NCI-H748 treated with DMSO at 0.1 percent for 48 hours (cell line): ENCODE results near the gene SORBS2.

Experiments used
- DNase-seq: peaks from one replicate; lab custom pipeline; 2025; lab: John Stamatoyannopoulos, UW

The SORBS2 gene

GRCh38 chr4:185835336-185835735, 23.3 kb upstream of the SORBS2 start:
- DNase-seq: no peak

DNA sequence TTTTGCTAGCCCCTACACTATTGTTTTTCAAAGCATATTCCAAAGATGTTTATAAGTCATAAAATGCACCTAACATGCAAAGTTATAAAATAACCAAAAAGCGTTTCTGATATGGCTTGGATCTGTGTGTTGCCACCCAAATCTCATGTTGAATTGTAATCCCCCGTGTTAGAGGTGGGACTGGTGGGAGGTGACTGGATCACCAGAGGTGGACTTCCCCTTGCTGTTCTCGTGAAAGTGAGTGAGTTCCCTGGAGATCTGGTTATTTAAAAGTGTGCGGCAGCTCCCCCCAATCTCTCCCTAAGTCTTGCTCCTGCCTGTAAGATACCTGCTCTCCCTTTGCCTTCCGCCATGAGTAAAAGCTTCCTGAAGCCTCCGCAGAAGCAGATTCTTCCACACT, 22.8 kb upstream of the SORBS2 start:
- no peak for DNase-seq

DNA sequence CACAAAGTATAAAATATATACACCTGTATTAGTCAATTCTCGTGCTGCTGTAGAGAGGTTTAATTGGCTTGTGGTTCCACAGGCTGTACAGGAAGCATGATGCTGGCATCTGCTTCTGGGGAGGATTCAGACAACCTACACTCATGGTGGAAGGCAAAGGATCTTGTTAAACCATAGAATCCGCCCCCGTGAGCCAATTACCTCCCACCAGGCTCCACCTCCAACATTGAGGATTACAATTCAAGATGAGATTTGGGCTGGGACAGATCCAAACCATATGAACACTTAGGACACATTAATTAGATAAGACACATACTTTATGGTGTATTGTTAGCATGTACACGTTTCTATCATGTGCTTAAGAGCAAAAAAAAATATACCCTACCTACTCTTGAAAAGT, 22.1 kb upstream of the SORBS2 start:
- DNase-seq: no peak

- DNase-seq: no peak
Observed at GRCh38 chr4:185833055-185833598, 21.1 kb upstream of the SORBS2 start.

- no peak for DNase-seq
Observed at GRCh38 chr4:185831125-185831815, 19.3 kb upstream of the SORBS2 start.

DNA sequence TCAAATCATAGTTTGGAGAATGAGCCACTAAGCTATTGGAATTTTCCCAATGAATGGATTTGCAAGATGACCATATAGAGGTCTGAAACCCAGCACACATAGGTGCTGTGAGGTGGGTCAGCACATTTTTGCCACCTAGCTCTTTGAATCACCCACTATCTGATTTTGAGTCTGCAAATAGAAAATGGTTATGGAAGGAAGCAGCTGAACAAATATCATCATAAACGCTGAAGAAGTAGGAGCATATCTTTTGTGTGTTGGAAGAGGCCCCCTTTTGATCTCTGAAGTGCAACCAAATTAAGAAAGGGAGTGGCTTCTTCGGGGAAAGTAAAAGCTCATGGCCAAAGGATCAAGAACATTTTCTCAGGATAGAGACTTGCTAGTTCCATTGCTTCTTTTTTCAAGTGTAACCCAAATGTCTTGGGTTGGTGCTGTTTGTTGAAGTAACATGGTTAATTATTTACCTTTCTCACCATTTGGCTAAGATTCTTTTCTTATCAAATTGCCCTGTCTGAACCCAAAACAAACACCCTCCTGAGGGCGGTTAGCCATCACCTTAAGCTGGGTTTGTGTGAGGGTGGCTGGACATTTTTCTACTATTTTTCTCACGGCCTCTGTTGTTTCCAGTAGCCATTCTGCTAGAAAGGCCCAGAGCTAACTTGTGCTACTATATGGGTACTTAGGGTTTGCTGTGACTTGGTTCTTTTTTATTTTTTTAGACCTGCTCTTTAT, 18.4 kb upstream of the SORBS2 start:
- DNase-seq: no peak

DNA sequence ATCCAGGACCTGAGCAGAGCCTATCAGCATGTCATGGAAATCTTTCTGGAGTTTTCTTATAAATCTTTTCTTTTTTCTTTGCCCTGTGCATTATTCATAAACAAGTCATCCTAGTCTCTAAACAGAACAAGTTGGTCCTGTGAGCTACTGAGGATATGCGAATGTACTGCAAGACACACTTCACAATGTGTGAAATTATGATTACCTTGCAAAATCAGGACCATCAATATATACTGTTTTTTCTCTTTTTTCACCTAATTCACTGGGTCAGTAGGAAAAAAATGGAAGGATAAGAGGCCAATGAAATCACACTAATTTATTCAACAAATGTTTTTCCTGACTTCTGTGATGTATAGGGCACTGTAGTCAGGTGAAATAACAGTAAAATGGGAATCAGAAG, 14.4 kb upstream of the SORBS2 start:
- DNase-seq: no peak

GRCh38 chr4:185825737-185826136, 13.7 kb upstream of the SORBS2 start:
- no peak for DNase-seq

DNA sequence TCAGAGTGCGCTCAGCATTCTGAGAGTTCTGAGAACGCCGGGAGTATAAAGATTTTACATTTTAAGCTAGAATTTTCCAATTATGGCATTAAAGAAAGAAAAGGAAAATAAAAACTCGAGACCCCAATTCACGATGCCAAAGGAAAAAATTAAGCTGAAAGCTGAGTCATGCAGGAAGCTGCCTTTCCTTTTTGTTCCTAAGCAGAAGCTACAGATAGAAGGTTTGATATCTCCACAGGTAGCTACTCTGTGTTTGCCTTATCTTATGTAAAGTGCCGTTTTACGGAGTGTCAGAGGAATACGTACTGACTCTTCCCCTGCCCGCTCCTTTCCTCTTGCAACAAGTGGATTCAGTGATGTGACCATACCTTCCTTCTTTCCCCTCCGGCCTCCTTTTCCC, 10.8 kb upstream of the SORBS2 start:
- no peak for DNase-seq

GRCh38 chr4:185821029-185821419, 9.0 kb upstream of the SORBS2 start:
- DNase-seq: no peak

GRCh38 chr4:185820146-185821028, 8.4 kb upstream of the SORBS2 start:
- DNase-seq: no peak

DNA sequence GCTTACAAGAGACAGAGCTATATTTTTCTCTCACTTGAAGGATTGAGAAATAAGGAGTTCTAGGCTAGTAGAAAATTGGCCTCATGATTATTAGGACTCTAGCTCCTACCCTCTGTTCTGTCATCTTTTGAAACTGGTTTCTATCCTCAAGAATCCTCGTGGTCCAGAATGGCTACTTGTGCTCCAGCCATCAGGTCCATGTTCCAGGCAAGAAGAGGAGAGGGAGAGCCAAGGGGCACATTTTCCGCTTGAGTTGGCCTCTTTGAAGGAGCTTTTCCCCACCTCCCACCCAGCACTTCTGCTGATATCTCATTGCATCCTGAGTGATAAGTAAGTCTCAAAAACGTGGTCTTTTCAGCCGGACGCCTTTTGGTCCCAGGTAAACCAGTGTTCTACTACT, 7.2 kb upstream of the SORBS2 start:
- no peak for DNase-seq

DNA sequence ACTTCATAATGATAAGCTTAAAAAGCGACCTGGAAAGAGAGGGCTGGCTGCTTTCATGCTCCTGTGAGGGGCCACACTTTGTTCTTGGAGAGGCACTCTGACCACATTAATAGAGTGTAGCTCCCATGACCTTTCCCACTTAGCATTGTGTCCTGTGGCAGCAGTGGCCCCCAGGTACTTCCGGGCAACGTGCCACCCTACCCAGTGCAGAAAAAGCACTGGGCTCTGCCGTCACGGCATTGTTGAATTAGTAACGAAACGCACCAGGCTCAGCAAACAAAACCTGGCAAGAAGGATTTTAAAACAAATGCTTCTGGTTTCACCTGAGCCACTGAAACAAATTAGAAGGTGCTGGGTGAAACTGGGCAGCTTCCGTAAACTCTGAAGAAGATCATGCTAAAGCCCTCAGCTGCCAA, 5.4 kb upstream of the SORBS2 start:
- DNase-seq: peak; percentile 8

DNA sequence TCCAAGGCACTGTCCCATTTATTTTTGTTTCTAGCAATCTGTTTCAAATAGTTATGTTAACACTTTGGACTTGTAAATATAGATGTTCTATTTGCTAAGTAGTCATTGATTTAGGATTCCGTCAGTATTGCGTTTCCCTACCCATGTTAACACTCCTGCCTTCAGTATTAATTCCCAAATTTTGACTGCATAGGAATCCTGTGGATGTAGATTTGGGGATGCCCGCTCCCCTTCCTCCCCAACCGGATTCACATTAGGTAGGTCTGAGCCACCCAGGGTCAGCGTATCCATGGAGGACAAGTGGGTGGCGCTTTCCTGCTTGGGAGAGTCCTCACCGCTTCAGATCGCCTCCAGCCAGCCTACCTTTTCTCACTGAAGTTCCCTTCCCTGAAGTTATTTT, 1.1 kb upstream of the SORBS2 start:
- no peak for DNase-seq

GRCh38 chr4:185810746-185811508, 1.1 kb downstream of the SORBS2 start:
- no peak for DNase-seq

- no peak for DNase-seq
Observed at GRCh38 chr4:185809533-185810071, 2.4 kb downstream of the SORBS2 start.

GRCh38 chr4:185809121-185809520, 2.9 kb downstream of the SORBS2 start:
- DNase-seq: no peak

GRCh38 chr4:185805979-185806378, 6.0 kb downstream of the SORBS2 start:
- no peak for DNase-seq

- DNase-seq: no peak
Observed at GRCh38 chr4:185805262-185805802, 6.7 kb downstream of the SORBS2 start.

- no peak for DNase-seq
Observed at GRCh38 chr4:185803022-185803421, 9.0 kb downstream of the SORBS2 start.

DNA sequence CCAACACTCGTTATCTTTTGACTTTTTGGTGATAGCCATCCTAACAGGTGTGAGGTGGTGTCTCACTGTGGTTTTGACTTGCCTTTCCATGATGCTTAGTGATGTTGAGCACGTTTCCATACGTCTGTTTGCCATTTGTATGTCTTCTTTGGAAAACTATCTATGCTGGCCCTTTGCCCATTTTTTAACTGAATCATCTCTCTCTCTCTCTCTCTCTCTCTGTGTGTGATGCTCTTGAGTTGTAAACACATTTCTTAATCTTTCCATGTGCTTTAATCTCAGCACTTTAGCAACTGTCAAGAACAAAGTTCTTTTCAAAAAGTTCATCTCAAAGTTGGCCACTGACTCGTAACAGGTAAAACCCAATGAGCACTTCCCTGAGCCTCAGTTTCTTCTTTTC, 10.5 kb downstream of the SORBS2 start:
- DNase-seq: no peak
